ENCODE measurements around the gene PSMG3.

The PSMG3 gene

DNA sequence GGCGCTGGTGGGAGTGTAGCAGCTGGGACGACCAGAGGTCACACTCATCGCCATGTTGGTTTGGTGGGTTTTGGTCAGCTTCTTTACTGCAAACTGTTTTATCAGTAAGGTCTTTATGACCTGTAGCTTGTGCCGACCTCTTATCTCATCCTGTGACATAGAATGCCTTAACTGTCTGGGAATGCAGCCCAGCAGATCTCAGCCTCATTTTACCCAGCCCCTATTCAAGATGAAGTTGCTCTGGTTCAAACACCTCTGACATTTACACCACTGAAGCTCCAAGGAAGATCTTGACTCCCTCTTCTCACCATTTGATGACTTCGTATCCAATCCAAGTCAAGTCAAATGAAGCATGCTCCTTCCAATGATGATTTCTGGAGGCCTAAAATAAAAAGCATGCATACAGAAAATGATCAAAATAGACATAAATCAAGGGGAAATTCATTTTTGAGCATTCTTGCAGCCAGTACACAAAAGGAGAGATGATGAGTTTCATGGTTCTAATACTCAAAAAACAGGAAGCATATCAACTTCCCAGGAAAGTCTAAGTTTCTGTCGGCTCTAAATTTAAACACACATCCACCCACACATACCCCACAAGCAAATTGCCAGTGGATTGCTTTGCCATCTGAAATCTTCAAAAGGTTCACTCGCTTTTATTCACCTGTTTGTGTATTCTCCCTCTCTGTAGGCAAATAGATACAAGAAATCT is 2.4 kb upstream of the PSMG3 start:
- Mint-ChIP-seq H3K27me3 (ENCODE audit: low read depth, poor library complexity) (no peaks in the 10 kb centered on the region), H3K36me3 (ENCODE audit: low read depth) (peaks cover 7% of the 10 kb centered on the region), H3K4me1 (peaks cover 34% of the 10 kb centered on the region), H3K27ac (no peak overlapping the region), H3K9me3 (no peaks in the 10 kb centered on the region), H3K4me3 (peak overlapping the region; percentile 39)
- TF ChIP-seq, protein P1, sequence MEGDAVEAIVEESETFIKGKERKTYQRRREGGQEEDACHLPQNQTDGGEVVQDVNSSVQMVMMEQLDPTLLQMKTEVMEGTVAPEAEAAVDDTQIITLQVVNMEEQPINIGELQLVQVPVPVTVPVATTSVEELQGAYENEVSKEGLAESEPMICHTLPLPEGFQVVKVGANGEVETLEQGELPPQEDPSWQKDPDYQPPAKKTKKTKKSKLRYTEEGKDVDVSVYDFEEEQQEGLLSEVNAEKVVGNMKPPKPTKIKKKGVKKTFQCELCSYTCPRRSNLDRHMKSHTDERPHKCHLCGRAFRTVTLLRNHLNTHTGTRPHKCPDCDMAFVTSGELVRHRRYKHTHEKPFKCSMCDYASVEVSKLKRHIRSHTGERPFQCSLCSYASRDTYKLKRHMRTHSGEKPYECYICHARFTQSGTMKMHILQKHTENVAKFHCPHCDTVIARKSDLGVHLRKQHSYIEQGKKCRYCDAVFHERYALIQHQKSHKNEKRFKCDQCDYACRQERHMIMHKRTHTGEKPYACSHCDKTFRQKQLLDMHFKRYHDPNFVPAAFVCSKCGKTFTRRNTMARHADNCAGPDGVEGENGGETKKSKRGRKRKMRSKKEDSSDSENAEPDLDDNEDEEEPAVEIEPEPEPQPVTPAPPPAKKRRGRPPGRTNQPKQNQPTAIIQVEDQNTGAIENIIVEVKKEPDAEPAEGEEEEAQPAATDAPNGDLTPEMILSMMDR (IDR thresholded peaks at IDR 0.05), result no peak
- DNase-seq, result no peak

- TF ChIP-seq, protein P1 (IDR thresholded peaks at IDR 0.05), result no peak
- H3K4me3 Mint-ChIP-seq, result peak overlapping the region; percentile 82
- H3K9me3 Mint-ChIP-seq, result no peaks in the 10 kb centered on the region
- H3K27me3 Mint-ChIP-seq (ENCODE audit: low read depth, poor library complexity), result peaks cover 3% of the 10 kb centered on the region
- no peak overlapping the region for H3K27ac Mint-ChIP-seq
- peaks cover 16% of the 10 kb centered on the region for H3K36me3 Mint-ChIP-seq (ENCODE audit: low read depth)
- no peak for DNase-seq
- peaks cover 53% of the 10 kb centered on the region for H3K4me1 Mint-ChIP-seq
These were observed 396 bp downstream of the PSMG3 start for GRCh38 chr7:1569440-1569832.

DNA sequence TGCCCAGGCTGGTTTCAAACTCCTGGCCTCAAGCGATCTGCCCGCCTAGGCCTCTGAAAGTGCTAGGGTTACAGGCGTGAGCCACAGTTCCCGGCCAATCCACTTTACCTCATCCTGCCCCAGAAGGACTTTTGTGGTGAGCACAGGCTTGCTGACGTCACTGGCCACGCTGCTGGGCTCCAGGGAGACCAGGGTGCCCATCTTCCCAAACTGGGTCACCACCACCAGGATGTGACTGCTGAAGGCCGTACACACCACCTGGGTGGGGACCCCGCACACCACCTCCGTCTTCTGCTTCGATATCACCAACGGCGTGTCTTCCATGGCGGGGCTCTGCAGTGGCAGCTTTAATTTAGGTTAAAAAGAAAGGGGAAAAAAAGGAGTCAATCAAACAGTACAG is 816 bp downstream of the PSMG3 start:
- Mint-ChIP-seq H3K27ac (peak overlapping the region; percentile 81), H3K27me3 (ENCODE audit: low read depth, poor library complexity) (peaks cover 3% of the 10 kb centered on the region), H3K9me3 (no peaks in the 10 kb centered on the region), H3K4me1 (peaks cover 53% of the 10 kb centered on the region), H3K4me3 (peak overlapping the region; percentile 82), H3K36me3 (ENCODE audit: low read depth) (peaks cover 16% of the 10 kb centered on the region)
- DNase-seq, result no peak
- TF ChIP-seq, protein P1 (IDR thresholded peaks at IDR 0.05), result no peak

- no peak for DNase-seq
- H3K36me3 Mint-ChIP-seq (ENCODE audit: low read depth), result peaks cover 16% of the 10 kb centered on the region
- H3K27ac Mint-ChIP-seq, result peak overlapping the region; percentile 97
- H3K27me3 Mint-ChIP-seq (ENCODE audit: low read depth, poor library complexity), result peaks cover 3% of the 10 kb centered on the region
- no peaks in the 10 kb centered on the region for H3K9me3 Mint-ChIP-seq
- peaks cover 53% of the 10 kb centered on the region for H3K4me1 Mint-ChIP-seq
- TF ChIP-seq, protein P1 (IDR thresholded peaks at IDR 0.05), result no peak
- H3K4me3 Mint-ChIP-seq, result peak overlapping the region; percentile 82
These were observed 1.8 kb downstream of the PSMG3 start for GRCh38 chr7:1567896-1568510.

- H3K4me1 Mint-ChIP-seq, result peaks cover 54% of the 10 kb centered on the region
- H3K36me3 Mint-ChIP-seq (ENCODE audit: low read depth), result peaks cover 14% of the 10 kb centered on the region
- H3K9me3 Mint-ChIP-seq, result no peaks in the 10 kb centered on the region
- TF ChIP-seq, protein P1 (IDR thresholded peaks at IDR 0.05), result no peak
- DNase-seq, result no peak
- H3K27ac Mint-ChIP-seq, result peak overlapping the region; percentile 97
- peak overlapping the region; percentile 64 for H3K4me3 Mint-ChIP-seq
- peaks cover 3% of the 10 kb centered on the region for H3K27me3 Mint-ChIP-seq (ENCODE audit: low read depth, poor library complexity)
These were observed 2.6 kb downstream of the PSMG3 start for GRCh38 chr7:1567049-1567771.

All from nephron progenitor cell (in vitro differentiated cells).